Measurements from ENCODE around the gene LCNL1. TPM values are rescaled to one million over a fixed set of nuclear protein-coding genes. Genes with fewer than 3 reads are reported as not detected.
A peak's percentile ranks its signal among the peaks of the same experiment; 100 is the strongest.

The LCNL1 gene
- total RNA-seq, 1 experiment from 2014 or later: 0.82 TPM

- ATAC-seq (peak; percentile 92), DNase-seq (ENCODE audit: low read depth, low spot score) (peak; percentile 32)
- no peaks in the 10 kb centered on the region for H3K36me3 ChIP-seq (ENCODE audit: control insufficient read depth, insufficient read depth, low read length)
- BruUV-seq (replicated peaks): no TSS peak
- no peak for TF ChIP-seq TCF7L2 (IDR thresholded peaks at IDR 0.05; ENCODE audit: low read depth, low read length)
- TF ChIP-seq, protein P1, sequence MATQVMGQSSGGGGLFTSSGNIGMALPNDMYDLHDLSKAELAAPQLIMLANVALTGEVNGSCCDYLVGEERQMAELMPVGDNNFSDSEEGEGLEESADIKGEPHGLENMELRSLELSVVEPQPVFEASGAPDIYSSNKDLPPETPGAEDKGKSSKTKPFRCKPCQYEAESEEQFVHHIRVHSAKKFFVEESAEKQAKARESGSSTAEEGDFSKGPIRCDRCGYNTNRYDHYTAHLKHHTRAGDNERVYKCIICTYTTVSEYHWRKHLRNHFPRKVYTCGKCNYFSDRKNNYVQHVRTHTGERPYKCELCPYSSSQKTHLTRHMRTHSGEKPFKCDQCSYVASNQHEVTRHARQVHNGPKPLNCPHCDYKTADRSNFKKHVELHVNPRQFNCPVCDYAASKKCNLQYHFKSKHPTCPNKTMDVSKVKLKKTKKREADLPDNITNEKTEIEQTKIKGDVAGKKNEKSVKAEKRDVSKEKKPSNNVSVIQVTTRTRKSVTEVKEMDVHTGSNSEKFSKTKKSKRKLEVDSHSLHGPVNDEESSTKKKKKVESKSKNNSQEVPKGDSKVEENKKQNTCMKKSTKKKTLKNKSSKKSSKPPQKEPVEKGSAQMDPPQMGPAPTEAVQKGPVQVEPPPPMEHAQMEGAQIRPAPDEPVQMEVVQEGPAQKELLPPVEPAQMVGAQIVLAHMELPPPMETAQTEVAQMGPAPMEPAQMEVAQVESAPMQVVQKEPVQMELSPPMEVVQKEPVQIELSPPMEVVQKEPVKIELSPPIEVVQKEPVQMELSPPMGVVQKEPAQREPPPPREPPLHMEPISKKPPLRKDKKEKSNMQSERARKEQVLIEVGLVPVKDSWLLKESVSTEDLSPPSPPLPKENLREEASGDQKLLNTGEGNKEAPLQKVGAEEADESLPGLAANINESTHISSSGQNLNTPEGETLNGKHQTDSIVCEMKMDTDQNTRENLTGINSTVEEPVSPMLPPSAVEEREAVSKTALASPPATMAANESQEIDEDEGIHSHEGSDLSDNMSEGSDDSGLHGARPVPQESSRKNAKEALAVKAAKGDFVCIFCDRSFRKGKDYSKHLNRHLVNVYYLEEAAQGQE (IDR thresholded peaks at IDR 0.05; ENCODE audit: insufficient read depth in 1 of 2, low read depth in 2 of 2, low read length in 1 of 2): peak in 1 of 2 experiments; percentile 49; a peak in 1 of 4 replicates
- H3K27me3 ChIP-seq (ENCODE audit: control insufficient read depth, insufficient read depth, low read length): no peaks in the 10 kb centered on the region
- intact Hi-C loops (cut with micrococcal nuclease; ENCODE audit: unreplicated experiment) (no loop called here), in situ Hi-C loops (cut with HindIII; ENCODE audit: low pct_unique_long_range_greater_than_20kb, low sequenced_read_pairs) (no loop called here)
- peaks cover 17% of the 10 kb centered on the region for H3K4me1 ChIP-seq (ENCODE audit: control insufficient read depth, insufficient read depth, low read length)
- ChIA-PET POLR2A (no interaction called here), CTCF (interaction anchor here (0.6 kb wide), 1 partner anchor 24 kb away, joined by 4 read pairs; no protein-coding TSS in a partner anchor)
- H3K4me3 ChIP-seq (ENCODE audit: low read depth in 2 of 2, low read length in 2 of 2): no peak overlapping the region
- no peak overlapping the region for H3K27ac ChIP-seq (ENCODE audit: low read length)
- H3K9me3 ChIP-seq (ENCODE audit: control insufficient read depth, insufficient read depth, low read depth, low read length): no peaks in the 10 kb centered on the region
Observed at GRCh38 chr9:137021979-137022661, 39.3 kb downstream of the LCNL1 start.

GRCh38 chr9:137022662-137023008 lies 39.8 kb downstream of the LCNL1 start:
- BruUV-seq (replicated peaks): no TSS peak
- CTCF ChIA-PET: interaction anchor here (0.6 kb wide), 1 partner anchor 24 kb away, joined by 4 read pairs; no protein-coding TSS in a partner anchor
- in situ Hi-C loops (cut with HindIII; ENCODE audit: low pct_unique_long_range_greater_than_20kb, low sequenced_read_pairs): no loop called here
- H3K36me3 ChIP-seq (ENCODE audit: control insufficient read depth, insufficient read depth, low read length): no peaks in the 10 kb centered on the region
- no peaks in the 10 kb centered on the region for H3K9me3 ChIP-seq (ENCODE audit: control insufficient read depth, insufficient read depth, low read depth, low read length)
- no peak overlapping the region for H3K4me3 ChIP-seq (ENCODE audit: low read depth in 2 of 2, low read length in 2 of 2)
- no peak for TF ChIP-seq SIN3A (IDR thresholded peaks at IDR 0.05; ENCODE audit: borderline replicate concordance, insufficient read depth, low read depth, low read length)
- TF ChIP-seq, protein P2, sequence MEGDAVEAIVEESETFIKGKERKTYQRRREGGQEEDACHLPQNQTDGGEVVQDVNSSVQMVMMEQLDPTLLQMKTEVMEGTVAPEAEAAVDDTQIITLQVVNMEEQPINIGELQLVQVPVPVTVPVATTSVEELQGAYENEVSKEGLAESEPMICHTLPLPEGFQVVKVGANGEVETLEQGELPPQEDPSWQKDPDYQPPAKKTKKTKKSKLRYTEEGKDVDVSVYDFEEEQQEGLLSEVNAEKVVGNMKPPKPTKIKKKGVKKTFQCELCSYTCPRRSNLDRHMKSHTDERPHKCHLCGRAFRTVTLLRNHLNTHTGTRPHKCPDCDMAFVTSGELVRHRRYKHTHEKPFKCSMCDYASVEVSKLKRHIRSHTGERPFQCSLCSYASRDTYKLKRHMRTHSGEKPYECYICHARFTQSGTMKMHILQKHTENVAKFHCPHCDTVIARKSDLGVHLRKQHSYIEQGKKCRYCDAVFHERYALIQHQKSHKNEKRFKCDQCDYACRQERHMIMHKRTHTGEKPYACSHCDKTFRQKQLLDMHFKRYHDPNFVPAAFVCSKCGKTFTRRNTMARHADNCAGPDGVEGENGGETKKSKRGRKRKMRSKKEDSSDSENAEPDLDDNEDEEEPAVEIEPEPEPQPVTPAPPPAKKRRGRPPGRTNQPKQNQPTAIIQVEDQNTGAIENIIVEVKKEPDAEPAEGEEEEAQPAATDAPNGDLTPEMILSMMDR (IDR thresholded peaks at IDR 0.05): no peak
- TF ChIP-seq TCF7L2 (IDR thresholded peaks at IDR 0.05; ENCODE audit: low read depth, low read length): no peak
- no peak for TF ChIP-seq POLR2AphosphoS5 (IDR thresholded peaks at IDR 0.05; ENCODE audit: low read depth, low read length)
- TF ChIP-seq, protein P1 (IDR thresholded peaks at IDR 0.05; ENCODE audit: insufficient read depth in 1 of 2, low read depth in 2 of 2, low read length in 1 of 2): no peak
- peak; percentile 6; the same call in 1 of the 2 replicates for ATAC-seq
- H3K4me1 ChIP-seq (ENCODE audit: control insufficient read depth, insufficient read depth, low read length): peaks cover 22% of the 10 kb centered on the region
- POLR2A ChIA-PET: no interaction called here
- intact Hi-C loops (cut with micrococcal nuclease; ENCODE audit: unreplicated experiment): no loop called here
- DNase-seq (ENCODE audit: low read depth, low spot score): no peak
- H3K27me3 ChIP-seq (ENCODE audit: control insufficient read depth, insufficient read depth, low read length): no peaks in the 10 kb centered on the region
- H3K27ac ChIP-seq (ENCODE audit: low read length): no peak overlapping the region

All from Panc1 (cell line).